HUES48 (cell line): ENCODE data around the gene BAMBI.

Experiments used
- H3K27ac ChIP-seq: one replicate; pipeline ENCODE4 v1.7.0; 2013; ENCODE audit warnings: low read depth, low read length, inconsistent platforms
- H3K27me3 ChIP-seq: 2 replicates; pipeline ENCODE4 v1.6.1; 2013; ENCODE audit warnings: mild to moderate bottlenecking, low read length; ENCODE audit not compliant: control insufficient read depth, insufficient read depth
- H3K36me3 ChIP-seq: 2 replicates; pipeline ENCODE4 v1.6.1; 2013; ENCODE audit warnings: low read length; ENCODE audit not compliant: control insufficient read depth, insufficient read depth
- H3K4me1 ChIP-seq: 2 replicates; pipeline ENCODE4 v1.6.1; 2013; ENCODE audit warnings: mild to moderate bottlenecking, low read length; ENCODE audit not compliant: control insufficient read depth, insufficient read depth
- H3K4me3 ChIP-seq: 2 replicates; pipeline ENCODE4 v1.5.1; 2013; ENCODE audit warnings: mild to moderate bottlenecking, low read depth, low read length
- H3K9ac ChIP-seq: 2 replicates; pipeline ENCODE4 v1.6.1; 2013; ENCODE audit warnings: mild to moderate bottlenecking, low read depth, low read length, moderate library complexity
- H3K9me3 ChIP-seq: 2 replicates; pipeline ENCODE4 v1.6.1; 2013; ENCODE audit warnings: low read length; ENCODE audit not compliant: control insufficient read depth, insufficient read depth

Gene BAMBI

DNA sequence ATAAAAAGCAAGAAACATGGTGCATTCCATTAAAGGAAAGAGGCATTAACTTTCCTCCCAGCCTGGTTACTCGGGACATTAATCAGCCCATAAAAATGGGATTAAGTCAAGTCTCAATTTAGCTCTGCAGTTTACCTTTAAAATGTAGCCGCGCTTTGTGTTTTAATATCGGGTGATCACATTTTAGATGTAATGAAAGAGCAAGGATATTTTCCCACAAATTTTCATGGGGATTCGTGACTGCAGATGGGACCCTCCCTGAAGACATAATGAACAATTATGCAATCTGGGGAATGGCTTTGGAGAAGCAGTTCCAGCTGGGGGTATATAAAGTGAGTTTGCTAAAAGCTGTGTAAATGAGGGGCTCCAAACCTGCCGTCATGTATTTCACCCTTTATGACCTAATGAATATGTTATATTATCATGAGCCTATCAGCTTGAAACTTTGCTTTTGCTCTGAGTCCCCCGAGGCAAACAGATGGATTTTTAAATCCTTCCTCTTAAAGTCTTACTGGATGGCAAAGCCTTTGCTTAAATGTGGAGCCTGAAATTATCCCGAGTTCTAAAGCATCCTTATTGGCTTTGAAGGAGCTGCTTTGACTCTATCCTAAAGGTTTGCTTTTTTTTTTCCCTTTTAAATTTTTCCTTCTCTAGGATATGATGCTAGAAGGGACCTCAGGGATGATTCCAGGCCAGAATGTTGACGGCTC is 31.8 kb downstream of the BAMBI start:
- H3K4me1 ChIP-seq: no peaks in the 10 kb centered on the region
- no peaks in the 10 kb centered on the region for H3K27me3 ChIP-seq
- no peak overlapping the region for H3K27ac ChIP-seq
- no peaks in the 10 kb centered on the region for H3K36me3 ChIP-seq
- no peaks in the 10 kb centered on the region for H3K9me3 ChIP-seq
- no peak overlapping the region for H3K4me3 ChIP-seq
- no peak overlapping the region for H3K9ac ChIP-seq

- Histone ChIP-seq H3K4me3 (no peak overlapping the region), H3K27ac (no peak overlapping the region), H3K4me1 (no peaks in the 10 kb centered on the region), H3K9me3 (no peaks in the 10 kb centered on the region), H3K36me3 (no peaks in the 10 kb centered on the region), H3K27me3 (no peaks in the 10 kb centered on the region), H3K9ac (no peak overlapping the region)
These were observed 33.0 kb downstream of the BAMBI start for GRCh38 chr10:28710202-28710886.

- Histone ChIP-seq H3K9ac (no peak overlapping the region), H3K27me3 (no peaks in the 10 kb centered on the region), H3K9me3 (no peaks in the 10 kb centered on the region), H3K4me3 (no peak overlapping the region), H3K4me1 (no peaks in the 10 kb centered on the region), H3K27ac (no peak overlapping the region), H3K36me3 (no peaks in the 10 kb centered on the region)
These were observed 33.7 kb downstream of the BAMBI start for GRCh38 chr10:28711041-28711440.

- Histone ChIP-seq H3K9ac (no peak overlapping the region), H3K4me1 (no peaks in the 10 kb centered on the region), H3K4me3 (no peak overlapping the region), H3K9me3 (no peaks in the 10 kb centered on the region), H3K36me3 (no peaks in the 10 kb centered on the region), H3K27me3 (no peaks in the 10 kb centered on the region), H3K27ac (no peak overlapping the region)
These were observed 34.5 kb downstream of the BAMBI start for GRCh38 chr10:28711776-28712175.

GRCh38 chr10:28713626-28714352 is 36.5 kb downstream of the BAMBI start:
- H3K9ac ChIP-seq: no peak overlapping the region
- no peaks in the 10 kb centered on the region for H3K4me1 ChIP-seq
- no peaks in the 10 kb centered on the region for H3K9me3 ChIP-seq
- H3K27ac ChIP-seq: no peak overlapping the region
- H3K27me3 ChIP-seq: no peaks in the 10 kb centered on the region
- H3K4me3 ChIP-seq: no peak overlapping the region
- no peaks in the 10 kb centered on the region for H3K36me3 ChIP-seq

GRCh38 chr10:28714401-28715053 is 37.2 kb downstream of the BAMBI start:
- H3K36me3 ChIP-seq: no peaks in the 10 kb centered on the region
- no peak overlapping the region for H3K4me3 ChIP-seq
- H3K9me3 ChIP-seq: no peaks in the 10 kb centered on the region
- no peak overlapping the region for H3K9ac ChIP-seq
- no peaks in the 10 kb centered on the region for H3K27me3 ChIP-seq
- no peaks in the 10 kb centered on the region for H3K4me1 ChIP-seq
- no peak overlapping the region for H3K27ac ChIP-seq

- no peaks in the 10 kb centered on the region for H3K4me1 ChIP-seq
- H3K27ac ChIP-seq: no peak overlapping the region
- H3K4me3 ChIP-seq: no peak overlapping the region
- no peaks in the 10 kb centered on the region for H3K36me3 ChIP-seq
- H3K9ac ChIP-seq: no peak overlapping the region
- H3K27me3 ChIP-seq: no peaks in the 10 kb centered on the region
- no peaks in the 10 kb centered on the region for H3K9me3 ChIP-seq
These were observed 37.9 kb downstream of the BAMBI start for GRCh38 chr10:28715246-28715645.

GRCh38 chr10:28715757-28716156 is 38.4 kb downstream of the BAMBI start:
- Histone ChIP-seq H3K4me3 (no peak overlapping the region), H3K27me3 (peaks cover 1% of the 10 kb centered on the region; the same call in 1 of the 2 replicates), H3K27ac (no peak overlapping the region), H3K9me3 (no peaks in the 10 kb centered on the region), H3K9ac (no peak overlapping the region), H3K36me3 (no peaks in the 10 kb centered on the region), H3K4me1 (no peaks in the 10 kb centered on the region)

GRCh38 chr10:28716748-28717147 is 39.4 kb downstream of the BAMBI start:
- no peaks in the 10 kb centered on the region for H3K36me3 ChIP-seq
- peaks cover 11% of the 10 kb centered on the region for H3K27me3 ChIP-seq
- H3K9ac ChIP-seq: no peak overlapping the region
- no peak overlapping the region for H3K4me3 ChIP-seq
- peaks cover 9% of the 10 kb centered on the region for H3K4me1 ChIP-seq
- no peak overlapping the region for H3K27ac ChIP-seq
- no peaks in the 10 kb centered on the region for H3K9me3 ChIP-seq

DNA sequence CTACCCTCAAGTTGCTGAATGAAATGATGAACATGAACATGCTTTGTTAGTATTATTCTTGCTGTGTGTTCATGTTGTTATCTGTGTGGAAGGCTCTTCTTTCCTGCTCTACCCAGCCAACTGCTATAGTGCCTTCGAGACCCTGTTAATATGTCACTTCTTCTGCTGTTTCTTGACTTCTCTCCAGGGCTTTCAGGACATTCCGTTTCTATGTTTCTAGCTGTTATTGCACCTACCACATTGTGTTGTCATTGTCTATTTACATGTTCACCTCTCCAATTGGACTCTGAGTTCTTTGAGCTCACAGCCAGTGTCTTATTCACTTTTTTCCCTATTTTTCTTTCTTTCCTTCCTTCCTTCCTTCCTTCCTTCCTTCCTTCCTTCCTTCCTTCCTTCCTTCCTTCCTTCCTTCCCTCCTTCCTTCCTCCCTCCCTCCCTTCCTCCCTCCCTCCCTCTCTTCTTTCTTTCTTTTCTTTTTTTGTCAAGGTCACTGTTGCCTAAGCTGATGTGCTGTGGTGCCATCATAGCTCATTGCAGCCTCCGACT is 40.4 kb downstream of the BAMBI start:
- Histone ChIP-seq H3K9ac (no peak overlapping the region), H3K4me1 (peaks cover 12% of the 10 kb centered on the region), H3K27me3 (peaks cover 21% of the 10 kb centered on the region), H3K4me3 (no peak overlapping the region), H3K9me3 (no peaks in the 10 kb centered on the region), H3K27ac (no peak overlapping the region), H3K36me3 (no peaks in the 10 kb centered on the region)
